SU-DHL-6 (cell line): ENCODE measurements around the gene CDC42EP1.
"Not testable (repeated sequence)": the region's sequence is repeated elsewhere in the genome, so short reads cannot be mapped to it uniquely, and the experiment has no call there.

Experiments
- H2AFZ ChIP-seq: fragments of 200-600 bp; sonication (generic); 2 replicates; pipeline ENCODE4 v1.6.1; 2014; ENCODE audit warnings: low read depth, mild to moderate bottlenecking, moderate library complexity, mixed read lengths, antibody characterized with exemption, low read length; ENCODE audit not compliant: severe bottlenecking
- H3F3A ChIP-seq: fragments of 200-600 bp; shearing (Covaris generic); 2 replicates; pipeline ENCODE4 v1.6.0; 2016; ENCODE audit warnings: antibody characterized with exemption, mild to moderate bottlenecking; ENCODE audit not compliant: insufficient read depth
- H3K27ac ChIP-seq: fragments of 200-600 bp; sonication (generic); 2 replicates; pipeline ENCODE4 v1.5.1; 2016; ENCODE audit warnings: low read depth, mild to moderate bottlenecking, low read length, moderate library complexity, mixed read lengths
- H3K27me3 ChIP-seq: fragments of 200-600 bp; sonication (generic), shearing (Covaris generic); 2 replicates; pipeline ENCODE4 v1.6.0; 2014; ENCODE audit warnings: mild to moderate bottlenecking, low read length
- H3K36me3 ChIP-seq: fragments of 200-600 bp; sonication (generic); 2 replicates; pipeline ENCODE4 v1.6.1; 2014; ENCODE audit warnings: mild to moderate bottlenecking, low read length, mixed read lengths
- H3K4me2 ChIP-seq: fragments of 300-600, 200-600 bp; shearing (Covaris generic), sonication (generic); 2 replicates; pipeline ENCODE4 v1.6.0; 2014; ENCODE audit warnings: low read length, low read depth, mild to moderate bottlenecking; ENCODE audit not compliant: poor library complexity, severe bottlenecking
- H3K4me3 ChIP-seq: fragments of 200-600 bp; sonication (generic); 2 replicates; pipeline ENCODE4 v1.5.1; 2014; ENCODE audit warnings: antibody characterized with exemption, low read length, mild to moderate bottlenecking, mixed read lengths; ENCODE audit not compliant: insufficient read depth, poor library complexity, severe bottlenecking
- H3K79me2 ChIP-seq: fragments of 200-600 bp; sonication (generic); 2 replicates; pipeline ENCODE4 v1.6.1; 2014; ENCODE audit warnings: mild to moderate bottlenecking, low read length, moderate library complexity; ENCODE audit not compliant: insufficient read depth
- H3K9ac ChIP-seq: fragments of 200-600 bp; sonication (generic); 2 replicates; pipeline ENCODE4 v1.7.0; 2014; ENCODE audit warnings: mild to moderate bottlenecking, low read length
- H3K9me2 ChIP-seq: fragments of 200-600 bp; sonication (generic); replicated peaks from 2 replicates; pipeline ENCODE4 v1.6.1; 2014; ENCODE audit warnings: low read length; ENCODE audit not compliant: insufficient read depth
- H3K9me3 ChIP-seq: fragments of 200-600 bp; sonication (generic); 2 replicates; pipeline ENCODE4 v1.6.1; 2014; ENCODE audit warnings: low read length, mixed read lengths; ENCODE audit not compliant: insufficient read depth
- H4K20me1 ChIP-seq: fragments of 200-600 bp; sonication (generic); 2 replicates; pipeline ENCODE4 v1.6.1; 2014; ENCODE audit warnings: low read depth, mild to moderate bottlenecking, antibody characterized with exemption, low read length, moderate library complexity, mixed read lengths
- EZH2phosphoT487 ChIP-seq: fragments of 200-600 bp; sonication (generic), shearing (Covaris generic); conservative IDR thresholded peaks from 2 replicates; pipeline ENCODE4 v1.6.1; 2018; ENCODE audit warnings: mild to moderate bottlenecking, antibody characterized with exemption, low read length, moderate library complexity, mixed read lengths
- TF ChIP-seq, protein P1 (sequence below): fragments of 200-600 bp; sonication (generic); IDR thresholded peaks from one replicate; pipeline ENCODE4 v1.5.1; 2017; ENCODE audit warnings: antibody characterized with exemption, mild to moderate bottlenecking, low read length, moderate library complexity; ENCODE audit not compliant: insufficient read depth, poor library complexity, severe bottlenecking

The CDC42EP1 gene

DNA sequence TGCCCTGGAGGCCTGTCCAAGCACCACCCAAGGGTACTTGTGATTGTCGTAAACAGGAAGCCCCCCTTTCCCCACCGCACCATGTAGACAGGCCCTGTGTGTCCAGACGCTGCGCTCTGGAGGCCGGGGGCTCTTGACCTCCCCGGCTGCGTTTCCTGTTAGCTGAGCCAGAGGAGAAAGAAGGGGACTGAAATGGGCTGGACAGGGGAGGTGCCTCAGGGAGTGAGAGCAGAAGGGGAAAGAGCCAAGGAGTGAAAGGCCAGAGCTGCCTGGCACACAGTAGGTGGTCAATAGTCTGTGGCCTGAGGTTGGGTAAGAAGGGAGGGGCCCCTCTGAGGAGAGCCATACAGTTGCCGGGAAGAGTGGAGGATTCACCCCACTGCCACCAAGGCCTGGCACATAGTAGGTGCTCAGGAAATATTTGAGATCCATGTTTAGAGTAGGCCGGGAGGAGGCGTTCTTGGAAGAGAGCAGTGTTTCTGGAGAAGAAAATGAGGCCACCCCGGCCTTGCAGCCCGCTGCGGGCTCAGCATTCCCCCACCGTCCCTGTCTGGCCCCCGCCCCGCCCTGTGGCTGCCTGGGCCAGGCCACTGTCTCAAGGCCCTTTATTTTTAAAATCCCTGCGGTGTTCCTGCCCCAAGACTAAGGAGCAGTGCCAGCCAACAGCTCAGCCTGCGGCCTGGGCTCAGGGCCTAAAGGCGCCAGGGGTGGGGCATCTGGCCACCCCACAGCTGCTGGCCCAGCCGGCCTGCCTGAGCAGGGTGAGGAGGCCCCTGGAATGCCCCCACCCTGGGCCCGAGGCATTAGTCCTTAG is 13.6 kb upstream of the CDC42EP1 start:
- Histone ChIP-seq H3K4me2 (no peak overlapping the region), H3K36me3 (no peaks in the 10 kb centered on the region), H3F3A (no peaks in the 10 kb centered on the region), H3K9ac (no peak overlapping the region), H3K4me3 (no peak overlapping the region), H2AFZ (no peak overlapping the region), H3K9me2 (no peaks in the 10 kb centered on the region), H3K27me3 (no peaks in the 10 kb centered on the region), H3K27ac (no peak overlapping the region), H3K9me3 (no peaks in the 10 kb centered on the region), H4K20me1 (no peaks in the 10 kb centered on the region), H3K79me2 (no peaks in the 10 kb centered on the region)
- no peak for TF ChIP-seq EZH2phosphoT487

DNA sequence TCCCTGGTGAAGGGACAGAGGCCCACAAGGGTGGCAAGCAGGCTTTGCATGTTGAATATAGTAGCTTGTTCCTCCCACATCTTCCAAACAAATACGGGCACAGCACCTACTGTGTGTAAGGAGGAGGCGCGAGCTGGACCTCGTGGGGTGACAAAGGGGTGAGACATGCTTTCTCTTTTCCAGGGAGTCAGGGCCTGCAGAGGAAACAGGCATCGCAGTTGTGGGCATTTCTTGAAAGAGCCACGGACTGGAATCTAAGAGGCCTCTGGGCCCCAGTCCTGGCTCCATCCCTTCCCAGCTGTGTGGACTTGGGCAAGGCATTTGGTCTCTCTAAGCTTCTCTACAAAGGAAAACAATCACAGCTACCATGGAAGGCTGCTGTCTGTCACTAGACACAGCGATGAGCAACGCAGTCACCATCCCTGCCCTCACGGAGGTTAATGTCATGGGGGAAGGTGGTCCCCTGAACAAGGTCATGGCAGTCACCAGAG is 13.0 kb upstream of the CDC42EP1 start:
- no peak overlapping the region for H3K27ac ChIP-seq

DNA sequence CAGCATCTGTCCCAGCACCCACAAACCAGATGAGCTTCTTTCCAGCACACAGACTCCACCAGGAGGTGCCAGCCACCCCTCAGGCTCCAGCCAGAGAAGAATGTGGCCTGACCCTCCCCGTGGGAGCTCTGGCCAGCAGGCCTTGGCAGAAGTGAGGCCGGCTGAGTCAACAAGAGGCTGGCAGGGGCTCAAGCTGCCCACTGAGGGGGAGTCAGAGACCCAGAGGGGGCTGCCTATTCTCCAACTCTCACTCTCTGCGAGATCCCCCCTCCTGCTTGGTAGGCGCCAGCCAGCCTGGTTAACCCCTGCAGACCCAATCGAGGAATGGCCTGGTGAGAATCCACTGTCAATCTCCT is 10.6 kb upstream of the CDC42EP1 start:
- Histone ChIP-seq H3K4me2 (no peak overlapping the region), H3K4me3 (no peak overlapping the region), H3K27ac (no peak overlapping the region), H3K79me2 (no peaks in the 10 kb centered on the region), H3K36me3 (no peaks in the 10 kb centered on the region), H3K27me3 (no peaks in the 10 kb centered on the region), H3F3A (no peaks in the 10 kb centered on the region), H3K9me2 (no peaks in the 10 kb centered on the region), H4K20me1 (no peaks in the 10 kb centered on the region), H2AFZ (no peak overlapping the region), H3K9ac (no peak overlapping the region), H3K9me3 (no peaks in the 10 kb centered on the region)
- TF ChIP-seq, protein P1, sequence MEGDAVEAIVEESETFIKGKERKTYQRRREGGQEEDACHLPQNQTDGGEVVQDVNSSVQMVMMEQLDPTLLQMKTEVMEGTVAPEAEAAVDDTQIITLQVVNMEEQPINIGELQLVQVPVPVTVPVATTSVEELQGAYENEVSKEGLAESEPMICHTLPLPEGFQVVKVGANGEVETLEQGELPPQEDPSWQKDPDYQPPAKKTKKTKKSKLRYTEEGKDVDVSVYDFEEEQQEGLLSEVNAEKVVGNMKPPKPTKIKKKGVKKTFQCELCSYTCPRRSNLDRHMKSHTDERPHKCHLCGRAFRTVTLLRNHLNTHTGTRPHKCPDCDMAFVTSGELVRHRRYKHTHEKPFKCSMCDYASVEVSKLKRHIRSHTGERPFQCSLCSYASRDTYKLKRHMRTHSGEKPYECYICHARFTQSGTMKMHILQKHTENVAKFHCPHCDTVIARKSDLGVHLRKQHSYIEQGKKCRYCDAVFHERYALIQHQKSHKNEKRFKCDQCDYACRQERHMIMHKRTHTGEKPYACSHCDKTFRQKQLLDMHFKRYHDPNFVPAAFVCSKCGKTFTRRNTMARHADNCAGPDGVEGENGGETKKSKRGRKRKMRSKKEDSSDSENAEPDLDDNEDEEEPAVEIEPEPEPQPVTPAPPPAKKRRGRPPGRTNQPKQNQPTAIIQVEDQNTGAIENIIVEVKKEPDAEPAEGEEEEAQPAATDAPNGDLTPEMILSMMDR: no peak
- no peak for TF ChIP-seq EZH2phosphoT487

More for the DNA sequence above, 13.0 kb upstream of the CDC42EP1 start:
- no peaks in the 10 kb centered on the region for H3K79me2 ChIP-seq
- TF ChIP-seq, protein P1: no peak
- TF ChIP-seq EZH2phosphoT487: no peak
- H3K9me2 ChIP-seq: no peaks in the 10 kb centered on the region
- H3K4me3 ChIP-seq: no peak overlapping the region
- H3K36me3 ChIP-seq: no peaks in the 10 kb centered on the region
- no peaks in the 10 kb centered on the region for H3K9me3 ChIP-seq
- H3K9ac ChIP-seq: no peak overlapping the region
- H2AFZ ChIP-seq: no peak overlapping the region
- no peaks in the 10 kb centered on the region for H4K20me1 ChIP-seq
- H3K27me3 ChIP-seq: no peaks in the 10 kb centered on the region
- H3F3A ChIP-seq: no peaks in the 10 kb centered on the region
- no peak overlapping the region for H3K4me2 ChIP-seq

DNA sequence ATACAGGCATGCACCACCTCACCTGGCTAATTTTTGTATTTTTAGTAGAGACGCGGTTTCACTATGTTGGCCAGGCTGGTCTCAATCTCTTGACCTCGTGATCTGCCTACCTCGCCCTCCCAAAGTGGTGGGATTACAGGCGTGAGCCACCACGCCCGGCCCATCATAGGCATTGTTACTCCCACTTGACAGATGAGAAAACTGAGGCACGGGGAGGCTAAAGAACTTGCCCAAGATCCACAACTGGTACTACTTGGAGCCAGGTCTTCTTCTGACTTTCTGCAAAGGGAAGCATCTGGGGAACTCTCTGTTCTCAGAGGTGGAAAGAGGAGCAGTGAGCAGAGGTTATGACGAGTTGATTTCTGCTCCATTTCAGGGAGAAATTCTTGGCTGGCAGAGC is 9.4 kb upstream of the CDC42EP1 start:
- H4K20me1 ChIP-seq, H3K9me3 ChIP-seq, H3K79me2 ChIP-seq, H3F3A ChIP-seq, H3K9ac ChIP-seq, H3K9me2 ChIP-seq, H3K4me2 ChIP-seq, H3K4me3 ChIP-seq, H3K27ac ChIP-seq, H3K27me3 ChIP-seq, H3K36me3 ChIP-seq, H2AFZ ChIP-seq: not testable (repeated sequence)
